ENCODE measurements around the gene ZDHHC16.
A peak's percentile ranks its signal among the peaks of the same experiment; 100 is the strongest.
"Not testable (repeated sequence)": the region's sequence is repeated elsewhere in the genome, so short reads cannot be mapped to it uniquely, and the experiment has no call there.

The ZDHHC16 gene

GRCh38 chr10:97445722-97446639, at the start of gene ZDHHC16, which contains the start of gene EXOSC1:
TSS of gene ZDHHC16 (plus strand) at chr10:97446175. CDS start at chr10:97451676, 5,501 bp downstream.
TSS of gene EXOSC1 (minus strand) at chr10:97446006. CDS start at chr10:97445985, 21 bp downstream.
- peak; percentile 90 for DNase-seq (ENCODE audit: low spot score)

GRCh38 chr10:97399843-97400545, 46.0 kb upstream of the ZDHHC16 start:
- peak; percentile 69 for DNase-seq (ENCODE audit: low spot score)

GRCh38 chr10:97400665-97401454, 45.1 kb upstream of the ZDHHC16 start, which contains the start of gene RRP12:
TSS of gene RRP12 (minus strand) at chr10:97401340. CDS start at chr10:97401231, 109 bp downstream.
- DNase-seq (ENCODE audit: low spot score), result peak; percentile 95

- no peak for DNase-seq (ENCODE audit: low spot score)
Measured at GRCh38 chr10:97401455-97401919, 44.5 kb upstream of the ZDHHC16 start.

- no peak for DNase-seq (ENCODE audit: low spot score)
Measured at GRCh38 chr10:97404044-97404443, 41.9 kb upstream of the ZDHHC16 start.

- no peak for DNase-seq (ENCODE audit: low spot score)
Measured at GRCh38 chr10:97406064-97406463, 39.9 kb upstream of the ZDHHC16 start.

GRCh38 chr10:97406483-97406882, 39.5 kb upstream of the ZDHHC16 start:
- not testable (repeated sequence) for DNase-seq (ENCODE audit: low spot score)

GRCh38 chr10:97407211-97407951, 38.6 kb upstream of the ZDHHC16 start:
- DNase-seq (ENCODE audit: low spot score), result peak; percentile 76

- DNase-seq (ENCODE audit: low spot score), result no peak
Measured at GRCh38 chr10:97407952-97408248, 38.1 kb upstream of the ZDHHC16 start.

GRCh38 chr10:97408496-97408992, 37.4 kb upstream of the ZDHHC16 start:
- DNase-seq (ENCODE audit: low spot score), result no peak

GRCh38 chr10:97411406-97411805, 34.6 kb upstream of the ZDHHC16 start:
- no peak for DNase-seq (ENCODE audit: low spot score)

- no peak for DNase-seq (ENCODE audit: low spot score)
Measured at GRCh38 chr10:97412891-97413304, 33.1 kb upstream of the ZDHHC16 start.

GRCh38 chr10:97416565-97416964, 29.4 kb upstream of the ZDHHC16 start:
- DNase-seq (ENCODE audit: low spot score), result no peak

- DNase-seq (ENCODE audit: low spot score), result not testable (repeated sequence)
Measured at GRCh38 chr10:97423757-97424098, 22.2 kb upstream of the ZDHHC16 start.

GRCh38 chr10:97425964-97426775, 19.8 kb upstream of the ZDHHC16 start, which contains the start of gene PGAM1:
TSS of gene PGAM1 (plus strand) at chr10:97426191. CDS start at chr10:97426308, 117 bp downstream.
- peak; percentile 97 for DNase-seq (ENCODE audit: low spot score)

GRCh38 chr10:97426776-97427570, 19.0 kb upstream of the ZDHHC16 start:
- DNase-seq (ENCODE audit: low spot score), result no peak

- DNase-seq (ENCODE audit: low spot score), result no peak
Measured at GRCh38 chr10:97427571-97428179, 18.3 kb upstream of the ZDHHC16 start.

- DNase-seq (ENCODE audit: low spot score), result no peak
Measured at GRCh38 chr10:97428572-97428981, 17.4 kb upstream of the ZDHHC16 start.

GRCh38 chr10:97434055-97434454, 11.9 kb upstream of the ZDHHC16 start:
- no peak for DNase-seq (ENCODE audit: low spot score)

Measured in hematopoietic multipotent progenitor cell treated with erythropoietin and hydrocortisone succinate and interleukin-3 and kit ligand, for 17 days (in vitro differentiated cells).